NCI-H2196 (cell line): ENCODE measurements around the gene TNRC6C.
A peak's percentile ranks its signal among the peaks of the same experiment; 100 is the strongest.
"Not testable (repeated sequence)": the region's sequence is repeated elsewhere in the genome, so short reads cannot be mapped to it uniquely, and the experiment has no call there.

Source experiments
- DNase-seq: peaks from one replicate; lab custom pipeline; 2025; ENCODE audit not compliant: unreplicated experiment; lab: John Stamatoyannopoulos, UW

TNRC6C gene

GRCh38 chr17:78041386-78042179 is 83.1 kb downstream of the TNRC6C start:
- peak; percentile 40 for DNase-seq

DNA sequence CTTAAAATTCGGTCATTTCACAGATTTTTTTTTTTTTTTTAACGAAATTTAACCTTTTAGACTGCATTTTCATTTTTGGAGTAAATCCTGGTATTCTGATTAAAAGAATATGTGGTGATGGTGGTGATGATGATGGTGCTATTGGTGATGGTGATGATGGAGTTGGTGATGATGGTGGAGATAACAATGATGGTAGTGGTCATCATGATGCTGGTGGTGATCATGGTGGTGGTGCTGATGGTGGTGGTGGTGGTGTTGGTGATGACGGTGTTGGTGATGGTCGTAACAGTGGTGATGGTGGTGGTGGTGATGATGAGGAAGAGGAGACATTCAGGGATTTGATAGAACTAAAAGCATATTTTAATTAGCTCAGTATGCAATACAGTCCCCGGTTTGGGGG is 84.0 kb downstream of the TNRC6C start:
- no peak for DNase-seq

DNA sequence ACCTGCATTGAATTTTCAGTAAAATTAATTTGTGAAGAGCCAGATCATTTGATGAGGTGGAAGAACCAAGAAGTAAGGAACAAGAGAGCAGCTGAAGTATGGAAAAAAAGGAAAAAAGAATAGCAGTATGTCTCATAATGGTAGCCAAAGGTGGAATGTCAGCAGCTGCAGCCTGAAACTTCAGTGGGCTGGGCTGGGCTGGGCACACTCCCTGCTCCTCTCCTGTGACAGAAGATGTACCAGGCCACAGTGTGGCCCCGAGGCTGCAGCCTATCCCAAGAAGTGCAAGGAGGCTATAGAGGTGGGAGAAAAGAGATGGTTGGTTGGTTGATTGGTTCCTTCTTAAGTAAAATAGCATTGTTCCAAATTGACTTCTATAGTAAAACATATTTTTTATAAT is 84.5 kb downstream of the TNRC6C start:
- no peak for DNase-seq

- no peak for DNase-seq
Measured at GRCh38 chr17:78044280-78044835, 85.9 kb downstream of the TNRC6C start.

- DNase-seq: no peak
Measured at GRCh38 chr17:78045316-78045715, 86.8 kb downstream of the TNRC6C start.

DNA sequence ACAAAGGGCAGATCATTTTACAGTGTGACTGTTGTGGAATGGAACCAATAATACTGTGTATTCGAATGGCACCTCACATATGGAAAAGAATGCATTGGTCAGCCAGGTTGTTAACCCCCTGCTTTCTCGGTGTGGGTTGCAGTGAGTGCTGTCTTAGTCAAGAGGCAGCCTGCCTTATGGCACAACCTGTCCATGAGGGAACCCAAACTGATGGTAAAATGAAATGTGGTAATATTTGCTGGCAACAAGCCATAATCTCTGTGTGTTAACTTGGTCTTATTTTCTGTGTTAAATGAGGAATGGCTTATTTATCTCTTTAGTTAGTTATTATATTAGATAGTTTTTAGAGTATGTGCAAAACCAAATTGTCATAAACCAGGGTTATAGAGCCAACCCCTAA is 88.4 kb downstream of the TNRC6C start:
- no peak for DNase-seq

- no peak for DNase-seq
Measured at GRCh38 chr17:78048346-78049292, 90.1 kb downstream of the TNRC6C start.

DNA sequence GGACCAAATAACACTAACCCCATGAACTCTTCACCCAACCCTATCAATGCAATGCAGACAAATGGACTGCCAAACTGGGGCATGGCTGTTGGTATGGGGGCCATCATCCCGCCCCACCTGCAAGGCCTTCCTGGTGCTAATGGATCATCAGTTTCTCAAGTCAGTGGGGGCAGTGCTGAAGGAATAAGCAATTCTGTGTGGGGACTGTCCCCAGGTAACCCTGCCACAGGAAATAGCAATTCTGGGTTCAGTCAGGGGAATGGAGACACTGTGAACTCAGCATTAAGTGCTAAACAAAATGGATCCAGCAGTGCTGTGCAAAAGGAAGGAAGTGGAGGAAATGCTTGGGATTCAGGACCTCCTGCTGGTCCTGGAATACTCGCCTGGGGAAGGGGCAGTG is 91.1 kb downstream of the TNRC6C start:
- no peak for DNase-seq

DNA sequence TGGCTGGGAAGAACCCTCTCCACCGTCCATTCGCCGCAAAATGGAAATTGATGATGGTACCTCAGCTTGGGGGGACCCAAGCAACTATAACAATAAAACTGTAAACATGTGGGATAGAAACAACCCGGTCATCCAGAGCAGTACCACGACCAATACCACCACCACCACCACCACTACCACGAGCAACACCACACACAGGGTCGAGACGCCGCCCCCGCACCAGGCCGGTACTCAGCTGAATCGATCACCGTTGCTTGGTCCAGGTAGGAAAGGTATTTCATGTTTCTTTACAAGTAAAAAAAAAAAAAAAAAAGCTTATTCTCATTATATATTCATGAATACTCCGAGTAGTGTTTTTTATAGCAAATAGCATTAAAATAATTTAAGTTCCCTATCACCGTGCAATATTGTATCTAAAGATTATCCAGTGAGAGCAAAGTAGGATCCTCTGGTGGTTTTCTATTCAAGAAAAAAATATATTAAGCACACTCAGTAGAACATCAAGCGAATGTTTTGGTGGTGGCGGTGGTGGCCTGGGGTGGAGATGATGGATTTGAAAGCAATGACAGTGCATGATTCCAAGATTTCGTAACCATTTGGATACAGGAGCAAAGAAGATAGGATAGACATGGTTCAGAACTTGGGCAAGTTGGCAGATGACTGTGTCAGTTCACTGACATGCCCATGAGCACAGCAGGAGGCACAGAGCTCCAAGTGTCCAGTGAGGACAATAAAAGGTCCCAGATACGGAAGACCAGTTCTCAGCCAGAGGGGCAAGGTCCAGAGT is 92.9 kb downstream of the TNRC6C start:
- no peak for DNase-seq

GRCh38 chr17:78053777-78054468 is 95.4 kb downstream of the TNRC6C start:
- no peak for DNase-seq

GRCh38 chr17:78057113-78057740 is 98.7 kb downstream of the TNRC6C start:
- DNase-seq: no peak

DNA sequence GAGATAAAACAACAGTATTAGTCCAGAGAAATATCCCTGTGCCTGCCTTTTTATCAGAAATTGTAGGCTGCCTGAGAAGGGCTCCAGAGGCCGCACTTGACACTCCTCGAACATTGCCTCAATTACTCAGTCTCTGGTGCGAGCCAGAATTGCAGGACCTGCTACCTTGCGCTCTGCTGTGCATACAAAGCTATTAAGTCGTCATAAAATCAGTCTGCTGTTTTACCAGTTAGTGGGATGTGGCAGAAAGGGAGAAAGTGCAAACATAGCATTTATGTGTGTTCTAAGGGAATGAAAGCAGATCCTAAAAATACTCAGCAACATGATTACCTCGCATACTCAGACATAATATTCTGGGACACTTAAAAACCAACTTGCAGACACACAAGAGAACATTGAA is 99.5 kb downstream of the TNRC6C start:
- no peak for DNase-seq

GRCh38 chr17:78058581-78058980 is 100.1 kb downstream of the TNRC6C start:
- DNase-seq: no peak

GRCh38 chr17:78062596-78062995 is 104.1 kb downstream of the TNRC6C start:
- no peak for DNase-seq

GRCh38 chr17:78063489-78063888 is 105.0 kb downstream of the TNRC6C start:
- no peak for DNase-seq

GRCh38 chr17:78064708-78065107 is 106.2 kb downstream of the TNRC6C start:
- DNase-seq: no peak

DNA sequence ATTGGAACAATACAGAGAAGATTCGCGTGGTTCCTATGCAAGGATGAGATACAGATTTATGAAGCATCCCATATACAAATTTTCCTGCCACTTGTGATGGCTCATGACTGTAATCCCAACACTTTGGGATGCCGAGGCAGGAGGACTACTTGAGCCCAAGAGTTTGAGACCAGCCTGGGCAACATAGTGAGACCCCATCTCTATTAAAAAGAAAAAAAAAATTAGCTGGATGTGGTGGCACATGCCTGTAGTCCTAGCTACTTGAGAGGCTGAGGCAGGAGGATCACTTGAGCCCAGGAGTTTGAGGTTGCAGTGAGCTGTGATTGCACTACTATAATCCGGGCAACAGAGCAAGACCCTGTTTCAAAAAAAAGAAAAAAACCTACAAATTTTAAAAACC is 108.5 kb downstream of the TNRC6C start:
- DNase-seq: not testable (repeated sequence)

DNA sequence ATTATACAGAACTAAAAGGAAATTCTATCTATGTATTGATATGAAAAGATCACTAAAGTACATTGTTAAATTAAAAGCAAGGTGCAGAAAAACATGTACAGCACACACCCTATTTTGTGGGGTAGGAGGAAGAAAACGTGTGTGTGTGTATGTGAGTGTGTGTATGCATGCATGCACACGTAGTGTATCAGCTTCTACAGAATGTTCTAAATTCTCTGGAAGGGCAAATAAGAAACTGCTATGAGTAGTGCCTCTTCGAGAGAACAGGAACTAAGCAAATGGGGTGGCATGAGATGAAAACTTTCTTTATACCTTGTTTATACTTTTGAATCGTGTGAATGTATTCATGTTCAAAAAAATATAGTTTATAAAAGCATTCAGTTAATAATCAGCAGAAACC is 111.2 kb downstream of the TNRC6C start:
- no peak for DNase-seq

- no peak for DNase-seq
Measured at GRCh38 chr17:78072961-78073360, 114.5 kb downstream of the TNRC6C start.

DNA sequence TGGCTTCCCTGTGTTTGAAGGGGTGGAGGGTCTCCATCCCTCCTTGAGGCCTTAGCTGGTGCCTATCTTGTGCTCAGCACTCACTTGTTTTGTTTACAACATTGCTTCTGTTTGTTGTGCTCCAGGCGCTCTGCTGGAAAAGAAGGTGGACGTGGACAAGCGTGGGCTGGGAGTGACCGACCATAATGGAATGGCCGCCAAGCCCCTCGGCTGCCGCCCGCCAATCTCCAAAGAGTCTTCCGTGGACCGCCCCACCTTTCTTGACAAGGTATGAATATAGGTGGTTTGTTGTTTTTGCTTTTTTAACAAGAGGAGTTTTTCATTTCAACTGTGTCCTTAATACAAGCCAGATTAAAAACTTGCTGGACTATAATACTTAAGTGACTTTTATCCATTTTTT is 116.5 kb downstream of the TNRC6C start:
- no peak for DNase-seq
